ENCODE measurements around the gene PTPRM. TPM values are rescaled to one million over a fixed set of nuclear protein-coding genes. Genes with fewer than 3 reads are reported as not detected.

PTPRM gene
- polyA plus RNA-seq, 1 donor (not counting 4 experiments of a cell fraction or from before 2014, with no cell fraction given), result 54.5 TPM

GRCh38 chr18:8348051-8348720 is 781.1 kb downstream of the PTPRM start:
- Histone ChIP-seq H3K4me1 (ENCODE audit: control insufficient read depth, extremely low read depth, insufficient read depth, low read length) (no peaks in the 10 kb centered on the region), H3K9me1 (ENCODE audit: control insufficient read depth, extremely low read depth, insufficient read depth, low read length) (no peaks in the 10 kb centered on the region), H3K79me2 (ENCODE audit: control insufficient read depth, insufficient read depth, low read length) (no peaks in the 10 kb centered on the region), H3K27ac (ENCODE audit: control insufficient read depth, insufficient read depth, low read length) (no peak overlapping the region), H3K9me3 (ENCODE audit: control insufficient read depth, low read depth, low read length) (no peaks in the 10 kb centered on the region), H2AFZ (ENCODE audit: control insufficient read depth, low read length) (no peak overlapping the region), H4K20me1 (ENCODE audit: control insufficient read depth, extremely low read depth, insufficient read depth, low read length) (no peaks in the 10 kb centered on the region), H3K27me3 (ENCODE audit: control insufficient read depth, extremely low read depth, insufficient read depth, low read length) (no peaks in the 10 kb centered on the region), H3K36me3 (ENCODE audit: control insufficient read depth in 2 of 2, extremely low read depth in 1 of 2, insufficient read depth in 2 of 2, low read length in 2 of 2) (no peaks in the 10 kb centered on the region), H3K4me2 (ENCODE audit: control insufficient read depth, extremely low read depth, insufficient read depth, low read depth, low read length) (no peak overlapping the region), H3K9ac (ENCODE audit: control insufficient read depth, extremely low read depth, insufficient read depth, low read length) (no peak overlapping the region), H3K4me3 (ENCODE audit: control insufficient read depth in 2 of 3, extremely low read depth in 1 of 3, insufficient read depth in 2 of 3, low read depth in 1 of 3, low read length in 3 of 3) (no peak overlapping the region)
- no peak for TF ChIP-seq EZH2 (IDR thresholded peaks at IDR 0.05; ENCODE audit: low read length)
- no peak for TF ChIP-seq CTCF (optimal IDR thresholded peaks at IDR 0.05 in 1 of 3, IDR thresholded peaks at IDR 0.05 in 1 of 3, conservative IDR thresholded peaks at IDR 0.05 in 1 of 3; ENCODE audit: extremely low read depth in 1 of 3, insufficient read depth in 2 of 3, low read length in 3 of 3)
- FAIRE-seq, result no peak
- dilution Hi-C loops (cut with MboI; ENCODE audit: extremely low pct_ligation_motif_present, low sequenced_read_pairs), result no loop called here
- no peak for DNase-seq (ENCODE audit: low read depth, low spot score)

GRCh38 chr18:8349608-8350323 is 782.6 kb downstream of the PTPRM start:
- no peaks in the 10 kb centered on the region for H3K27me3 ChIP-seq (ENCODE audit: control insufficient read depth, extremely low read depth, insufficient read depth, low read length)
- no peaks in the 10 kb centered on the region for H3K9me1 ChIP-seq (ENCODE audit: control insufficient read depth, extremely low read depth, insufficient read depth, low read length)
- H3K79me2 ChIP-seq (ENCODE audit: control insufficient read depth, insufficient read depth, low read length), result no peaks in the 10 kb centered on the region
- dilution Hi-C loops (cut with MboI; ENCODE audit: extremely low pct_ligation_motif_present, low sequenced_read_pairs), result no loop called here
- H3K36me3 ChIP-seq (ENCODE audit: control insufficient read depth in 2 of 2, extremely low read depth in 1 of 2, insufficient read depth in 2 of 2, low read length in 2 of 2), result no peaks in the 10 kb centered on the region
- H3K4me3 ChIP-seq (ENCODE audit: control insufficient read depth in 2 of 3, extremely low read depth in 1 of 3, insufficient read depth in 2 of 3, low read depth in 1 of 3, low read length in 3 of 3), result no peak overlapping the region
- H3K4me1 ChIP-seq (ENCODE audit: control insufficient read depth, extremely low read depth, insufficient read depth, low read length), result no peaks in the 10 kb centered on the region
- DNase-seq (ENCODE audit: low read depth, low spot score) (no peak), FAIRE-seq (no peak)
- no peak overlapping the region for H2AFZ ChIP-seq (ENCODE audit: control insufficient read depth, low read length)
- no peak overlapping the region for H3K9ac ChIP-seq (ENCODE audit: control insufficient read depth, extremely low read depth, insufficient read depth, low read length)
- H4K20me1 ChIP-seq (ENCODE audit: control insufficient read depth, extremely low read depth, insufficient read depth, low read length), result no peaks in the 10 kb centered on the region
- TF ChIP-seq EZH2 (IDR thresholded peaks at IDR 0.05; ENCODE audit: low read length) (no peak), CTCF (optimal IDR thresholded peaks at IDR 0.05 in 1 of 3, IDR thresholded peaks at IDR 0.05 in 1 of 3, conservative IDR thresholded peaks at IDR 0.05 in 1 of 3; ENCODE audit: extremely low read depth in 1 of 3, insufficient read depth in 2 of 3, low read length in 3 of 3) (no peak)
- H3K9me3 ChIP-seq (ENCODE audit: control insufficient read depth, low read depth, low read length), result no peaks in the 10 kb centered on the region
- H3K27ac ChIP-seq (ENCODE audit: control insufficient read depth, insufficient read depth, low read length), result no peak overlapping the region
- H3K4me2 ChIP-seq (ENCODE audit: control insufficient read depth, extremely low read depth, insufficient read depth, low read depth, low read length), result no peak overlapping the region
